IMR-90 (cell line): Measurements from ENCODE around the gene MALAT1. TPM values are rescaled to one million over a fixed set of nuclear protein-coding genes. Genes with fewer than 3 reads are reported as not detected.

Experiments used
- ATAC-seq: fragments of 200-7000 bp; cut with Tn5 transposase; 2 replicates; pipeline ENCODE4 v1.9.1; 2020; ENCODE audit warnings: low read depth, mild to moderate bottlenecking, moderate library complexity
- BruUV-seq: library from RNA; stranded (reverse); fragments of 400-500 nt; replicated peaks from 2 replicates; lab custom pipeline; 2021; lab: Mats Ljungman, UMichigan
- CTCF ChIA-PET: fragments of 300-600 bp; formaldehyde crosslinking; extraction: SDS; loops from one replicate; lab custom pipeline; 2021; ENCODE audit warnings: antibody characterized with exemption; lab: Yijun Ruan, JAX
- POLR2A ChIA-PET: fragments of 300-600 bp; sonication (Branson Sonifier 250); formaldehyde crosslinking; loops from one replicate; lab custom pipeline; 2022; ENCODE audit warnings: antibody characterized with exemption; ENCODE audit not compliant: unreplicated experiment; lab: Charles Lee
- DNase-seq: peaks from one replicate; pipeline ENCODE4 v3.0.0; 2013
- H2AFZ ChIP-seq: replicated peaks from 2 replicates; pipeline ENCODE3; 2013; ENCODE audit warnings: low read length, mild to moderate bottlenecking; ENCODE audit not compliant: poor library complexity
- H2AK5ac ChIP-seq: 2 replicates; pipeline ENCODE4 v1.6.1; 2013; ENCODE audit warnings: low read depth, low read length, inconsistent platforms
- H2AK9ac ChIP-seq: replicated peaks from 2 replicates; pipeline ENCODE3; 2013; ENCODE audit warnings: mild to moderate bottlenecking, low read depth, low read length, moderate library complexity; ENCODE audit not compliant: poor library complexity
- H2BK120ac ChIP-seq: 2 replicates; pipeline ENCODE4 v1.6.1; 2013; ENCODE audit warnings: low read depth, low read length, inconsistent platforms
- H2BK15ac ChIP-seq: 3 replicates; pipeline ENCODE4 v1.6.1; 2013; ENCODE audit warnings: low read depth, low read length, inconsistent platforms
- H2BK20ac ChIP-seq: 2 replicates; pipeline ENCODE4 v1.6.1; 2013; ENCODE audit warnings: low read depth, mild to moderate bottlenecking, inconsistent platforms, low read length, moderate library complexity
- H2BK5ac ChIP-seq: 2 replicates; pipeline ENCODE4 v1.6.1; 2013; ENCODE audit warnings: mild to moderate bottlenecking, low read depth, low read length, inconsistent platforms; ENCODE audit not compliant: poor library complexity, severe bottlenecking
- H3K14ac ChIP-seq: replicated peaks from 2 replicates; pipeline ENCODE4 v1.6.1; 2013; ENCODE audit warnings: low read depth, low read length, inconsistent platforms
- H3K18ac ChIP-seq: 2 replicates; pipeline ENCODE4 v1.6.1; 2013; ENCODE audit warnings: low read depth, low read length, control low read depth
- H3K23ac ChIP-seq: 2 replicates; pipeline ENCODE4 v1.6.1; 2013; ENCODE audit warnings: low read depth, low read length, inconsistent platforms
- H3K27ac ChIP-seq: 2 replicates; pipeline ENCODE4 v1.5.1; 2013; ENCODE audit warnings: mild to moderate bottlenecking, control low read depth, low read length; ENCODE audit not compliant: insufficient read depth
- H3K27me3 ChIP-seq: 2 replicates; pipeline ENCODE4 v1.6.1; 2013; ENCODE audit warnings: low read length; ENCODE audit not compliant: control insufficient read depth, insufficient read depth
- H3K36me3 ChIP-seq: 2 replicates; pipeline ENCODE4 v1.6.1; 2013; ENCODE audit warnings: low read length, mixed read lengths; ENCODE audit not compliant: control insufficient read depth, insufficient read depth
- H3K4ac ChIP-seq: 2 replicates; pipeline ENCODE4 v1.6.1; 2013; ENCODE audit warnings: low read depth, low read length, inconsistent platforms
- H3K4me1 ChIP-seq: 2 replicates; pipeline ENCODE4 v1.6.1; 2013; ENCODE audit warnings: low read length, mixed read lengths; ENCODE audit not compliant: control insufficient read depth, insufficient read depth
- H3K4me2 ChIP-seq: 2 replicates; pipeline ENCODE4 v1.6.1; 2013; ENCODE audit warnings: low read depth, mild to moderate bottlenecking, control low read depth, low read length, moderate library complexity
- H3K4me3 ChIP-seq: 2 replicates; pipeline ENCODE4 v1.5.1; 2013; ENCODE audit warnings: low read depth, mild to moderate bottlenecking, control low read depth, low read length, moderate library complexity; ENCODE audit not compliant: insufficient read depth
- H3K56ac ChIP-seq: 2 replicates; pipeline ENCODE4 v1.6.1; 2013; ENCODE audit warnings: low read length, inconsistent platforms; ENCODE audit not compliant: insufficient read depth; ENCODE audit errors: extremely low read depth
- H3K79me1 ChIP-seq, 2 experiments: 2 replicates each; pipeline ENCODE4 v1.6.1; 2013; ENCODE audit warnings: low read length in 2 of 2, inconsistent platforms in 1 of 2, low read depth in 1 of 2
- H3K9ac ChIP-seq: 2 replicates; pipeline ENCODE4 v1.6.1; 2013; ENCODE audit warnings: low read depth, low read length, control low read depth
- H3K9me1 ChIP-seq: 2 replicates; pipeline ENCODE4 v1.6.1; 2013; ENCODE audit warnings: low read length, inconsistent platforms; ENCODE audit not compliant: insufficient read depth
- H3K9me3 ChIP-seq: 2 replicates; pipeline ENCODE4 v1.6.1; 2013; ENCODE audit warnings: low read length; ENCODE audit not compliant: control insufficient read depth, insufficient read depth
- H4K20me1 ChIP-seq: 2 replicates; pipeline ENCODE4 v1.6.1; 2013; ENCODE audit warnings: low read length, inconsistent platforms; ENCODE audit not compliant: insufficient read depth
- H4K5ac ChIP-seq: 2 replicates; pipeline ENCODE4 v1.6.1; 2013; ENCODE audit warnings: mild to moderate bottlenecking, low read depth, low read length, control low read depth
- H4K8ac ChIP-seq, 2 experiments: 2 replicates each; pipeline ENCODE4 v1.6.1; 2013; ENCODE audit warnings: low read depth in 2 of 2, low read length in 2 of 2, control low read depth in 1 of 2, inconsistent platforms in 1 of 2
- H4K91ac ChIP-seq: 2 replicates; pipeline ENCODE4 v1.6.1; 2013; ENCODE audit warnings: low read depth, low read length, inconsistent platforms; ENCODE audit not compliant: insufficient read depth
- POLR2A ChIP-seq: IDR thresholded peaks from 2 replicates; pipeline ENCODE4 v1.6.1; 2012; ENCODE audit warnings: mild to moderate bottlenecking, low read depth, low read length
- WGBS, 2 experiments: methylation state at CpG; one replicate each; pipeline versions ENCODE4 v1.1.5 to v1.1.7; 2013; ENCODE audit warnings: missing lambda C conversion rate in 2 of 2; ENCODE audit not compliant: insufficient read length in 1 of 2; ENCODE audit errors: extremely low coverage in 2 of 2; 5-methylcytosine and 5-hydroxymethylcytosine counted together
- dilution Hi-C: fragments of 300-500 bp; cut with HindIII; formaldehyde crosslinking; loops from one replicate; pipeline ENCODE4 v1.14.3; 2018; ENCODE audit warnings: low sequenced_read_pairs; ENCODE audit not compliant: unreplicated experiment
- in situ Hi-C: fragments of 300-500 bp; cut with MboI; formaldehyde crosslinking; loops from 3 replicates; pipeline ENCODE4 v1.14.3; 2019; ENCODE audit warnings: low sequenced_read_pairs, inconsistent platforms, mixed read lengths
- intact Hi-C: fragments of 100-400 bp; cut with micrococcal nuclease; formaldehyde crosslinking; loops from 2 replicates; pipeline ENCODE4 v1.10.0; 2022
- polyA plus RNA-seq, 3 experiments: library from polyadenylated mRNA; depleted of rRNA; stranded (reverse); fragments of >200 nt; gene quantifications; 2 replicates each; pipeline ENCODE4 v1.2.3, GENCODE V29; 2012; ENCODE audit warnings: low replicate concordance in 1 of 3
- total RNA-seq: library from RNA; depleted of rRNA; stranded (reverse); fragments of >200 nt; gene quantifications from 2 replicates; pipeline ENCODE4 v1.2.3, GENCODE V29; 2012
- TF ChIP-seq, protein P1 (sequence below): fragments of 150-350 bp; IDR thresholded peaks from 2 replicates; pipeline ENCODE4 v1.6.1; 2016; ENCODE audit warnings: low read depth, mild to moderate bottlenecking, low read length, moderate library complexity, borderline replicate concordance

The MALAT1 gene
- total and polyA plus RNA-seq, 2 of the 4 experiments (the other 2 are of a cell fraction): 636 to 3,569 TPM

DNA sequence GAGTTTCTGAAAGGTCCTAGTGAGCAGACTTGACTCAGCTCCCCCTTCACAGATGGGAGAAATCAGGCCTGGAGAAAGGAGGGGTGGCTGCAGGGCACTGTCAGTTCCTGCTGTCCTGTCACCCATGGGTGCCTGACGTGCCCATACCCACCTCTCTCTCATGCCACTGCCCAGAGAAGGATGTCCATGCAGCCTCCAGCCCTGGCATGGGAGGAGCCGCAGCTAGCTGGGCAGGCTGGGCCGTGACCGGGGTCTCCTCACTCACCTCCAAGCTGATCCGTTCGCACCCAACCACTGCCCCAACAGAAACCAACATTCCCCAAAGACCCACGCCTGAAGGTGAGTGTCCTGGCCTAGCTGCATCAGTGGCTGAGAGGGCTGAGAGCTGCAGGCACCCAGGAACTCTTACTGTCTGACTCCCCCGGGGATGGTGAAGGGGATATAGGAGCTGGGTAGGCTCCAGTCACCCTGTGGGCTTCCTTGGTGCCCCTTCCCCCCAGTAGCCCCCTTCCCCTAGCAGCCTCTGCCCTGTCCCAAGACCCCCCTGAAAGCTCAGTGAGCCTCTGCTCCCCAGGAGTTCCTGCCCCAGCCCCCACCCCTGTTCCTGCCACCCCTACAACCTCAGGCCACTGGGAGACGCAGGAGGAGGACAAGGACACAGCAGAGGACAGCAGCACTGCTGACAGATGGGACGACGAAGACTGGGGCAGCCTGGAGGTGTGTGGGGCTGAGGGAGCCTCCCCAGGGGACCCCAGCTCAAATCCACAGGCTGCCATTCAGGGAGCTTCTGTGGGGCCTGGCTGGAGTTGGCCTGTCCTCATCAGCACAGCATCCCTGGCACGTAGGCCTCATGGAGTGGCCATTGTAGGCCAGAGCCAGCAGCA is 37.8 kb downstream of the MALAT1 start:
- no TSS peak for BruUV-seq
- peak overlapping the region; percentile 72 for H2AK9ac ChIP-seq
- POLR2A ChIA-PET: no interaction called here

More for the DNA sequence above, 37.8 kb downstream of the MALAT1 start:
- H2AK5ac ChIP-seq: no peak overlapping the region
- CTCF ChIA-PET: no interaction called here
- no peak overlapping the region for H3K18ac ChIP-seq
- peak; percentile 24; the same call in 1 of the 2 replicates for TF ChIP-seq POLR2A
- TF ChIP-seq, protein P1, sequence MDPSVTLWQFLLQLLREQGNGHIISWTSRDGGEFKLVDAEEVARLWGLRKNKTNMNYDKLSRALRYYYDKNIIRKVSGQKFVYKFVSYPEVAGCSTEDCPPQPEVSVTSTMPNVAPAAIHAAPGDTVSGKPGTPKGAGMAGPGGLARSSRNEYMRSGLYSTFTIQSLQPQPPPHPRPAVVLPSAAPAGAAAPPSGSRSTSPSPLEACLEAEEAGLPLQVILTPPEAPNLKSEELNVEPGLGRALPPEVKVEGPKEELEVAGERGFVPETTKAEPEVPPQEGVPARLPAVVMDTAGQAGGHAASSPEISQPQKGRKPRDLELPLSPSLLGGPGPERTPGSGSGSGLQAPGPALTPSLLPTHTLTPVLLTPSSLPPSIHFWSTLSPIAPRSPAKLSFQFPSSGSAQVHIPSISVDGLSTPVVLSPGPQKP: no peak
- H3K14ac ChIP-seq: no peak overlapping the region
- H4K5ac ChIP-seq: no peak overlapping the region
- no peak overlapping the region for H2BK20ac ChIP-seq
- H3K9me1 ChIP-seq: peaks cover 8% of the 10 kb centered on the region; the same call in 1 of the 2 replicates
- H2BK120ac ChIP-seq: no peak overlapping the region
- no peak overlapping the region for H4K91ac ChIP-seq
- no peak overlapping the region for H3K23ac ChIP-seq
- in situ Hi-C loops: no loop called here
- H4K20me1 ChIP-seq: peaks cover 23% of the 10 kb centered on the region
- H3K4me3 ChIP-seq: no peak overlapping the region
- no peak overlapping the region for H3K4me2 ChIP-seq
- H3K9ac ChIP-seq: no peak overlapping the region
- H2BK5ac ChIP-seq: no peak overlapping the region
- H3K27me3 ChIP-seq: no peaks in the 10 kb centered on the region
- WGBS, 2 experiments: 100% methylated on average over 1 of the region's 12 CpGs; no CpG with 5 or more reads in 1 of the 2 experiments
- H3K79me1 ChIP-seq: peaks cover 2 to 29% of the 10 kb centered on the region in 2 experiments; a peak in 3 of 4 replicates
- H2AFZ ChIP-seq: peak overlapping the region; percentile 33
- no peak overlapping the region for H3K27ac ChIP-seq
- H3K4me1 ChIP-seq: peaks cover 5% of the 10 kb centered on the region; the same call in 1 of the 2 replicates
- H2BK15ac ChIP-seq: no peak overlapping the region
- intact Hi-C loops: no loop called here
- H3K9me3 ChIP-seq: no peaks in the 10 kb centered on the region
- DNase-seq: no peak
- no peak overlapping the region for H3K4ac ChIP-seq
- H3K56ac ChIP-seq: no peak overlapping the region
- dilution Hi-C loops: no loop called here
- ATAC-seq: no peak
- H3K36me3 ChIP-seq: peaks cover 62% of the 10 kb centered on the region
- H4K8ac ChIP-seq: no peak overlapping the region
